K562 (cell line): ENCODE measurements around the gene CNOT6L. TPM values are rescaled to one million over a fixed set of nuclear protein-coding genes. Genes with fewer than 3 reads are reported as not detected.

Source experiments
- ATAC-seq: fragments of 200-7000 bp; cut with Tn5 transposase; 3 replicates; pipeline ENCODE4 v1.9.1; 2020; ENCODE audit warnings: moderate library complexity
- BruUV-seq: library from RNA; stranded (reverse); fragments of 400-500 nt; replicated peaks from 2 replicates; lab custom pipeline; 2021; lab: Mats Ljungman, UMichigan
- CTCF ChIA-PET: fragments of 300-600 bp; formaldehyde crosslinking; extraction: SDS; loops from one replicate; lab custom pipeline; 2021; ENCODE audit warnings: low intra/inter-chr PET ratio; lab: Yijun Ruan, JAX
- POLR2A ChIA-PET: fragments of 300-600, 350-650 bp; sonication (Branson Sonifier 250); formaldehyde crosslinking; extraction: SDS; loops from one replicate; lab custom pipeline; 2021; ENCODE audit warnings: antibody characterized with exemption, inconsistent platforms; lab: Yijun Ruan, JAX
- DNase-seq, 4 experiments: peaks; one replicate each; pipeline versions ENCODE4 v3.0.0 to v3.0.0-alpha.2; 2011 to 2018; ENCODE audit warnings: low spot score in 3 of 4, mixed read lengths in 3 of 4; ENCODE audit errors: extremely low read depth in 1 of 4
- FAIRE-seq: peaks from 2 replicates; lab custom pipeline; 2011; peaks lifted over from hg19 to GRCh38; lab: Jason Lieb, UNC
- H2AFZ ChIP-seq: 2 replicates; pipeline ENCODE4 v1.6.0; 2011; ENCODE audit warnings: low read depth, low read length, control low read depth, inconsistent platforms
- H3K27ac ChIP-seq: fragments of 200-600 bp; 3 replicates; pipeline ENCODE4 v1.8.0; 2011; ENCODE audit warnings: low read depth, mild to moderate bottlenecking, control low read depth, inconsistent platforms, low read length, moderate library complexity, mixed read lengths; ENCODE audit errors: extremely low read depth
- H3K27me3 ChIP-seq, 2 experiments: fragments of 300-600 bp in 1 of 2; 2 replicates in 1 of 2; 3 replicates in 1 of 2; pipeline versions ENCODE4 v1.6.0 to v1.8.0; 2011; ENCODE audit warnings: inconsistent platforms in 2 of 2, low read length in 2 of 2, mild to moderate bottlenecking in 1 of 2, mixed read lengths in 1 of 2, moderate library complexity in 1 of 2; ENCODE audit not compliant: control insufficient read depth in 2 of 2, insufficient read depth in 2 of 2
- H3K36me3 ChIP-seq: fragments of 300-600 bp; 3 replicates; pipeline ENCODE4 v1.8.0; 2011; ENCODE audit warnings: mild to moderate bottlenecking, low read length, inconsistent platforms; ENCODE audit not compliant: control insufficient read depth, insufficient read depth
- H3K4me1 ChIP-seq, 2 experiments: fragments of 200-600 bp in 1 of 2; replicated peaks in 1 of 2; 2 replicates in 1 of 2; 3 replicates in 1 of 2; pipeline versions ENCODE4 v1.5.1 to v1.8.0; 2011; ENCODE audit warnings: inconsistent platforms in 2 of 2, low read length in 2 of 2, mild to moderate bottlenecking in 1 of 2, mixed read lengths in 1 of 2, moderate library complexity in 1 of 2; ENCODE audit not compliant: control insufficient read depth in 2 of 2, insufficient read depth in 2 of 2
- H3K4me2 ChIP-seq: 2 replicates; pipeline ENCODE4 v1.6.1; 2011; ENCODE audit warnings: low read length, control low read depth, inconsistent platforms, mixed read lengths; ENCODE audit not compliant: insufficient read depth
- H3K4me3 ChIP-seq: fragments of 200-600 bp; sonication (generic), shearing (Covaris generic); 2 replicates; pipeline ENCODE4 v1.5.1; 2016; ENCODE audit warnings: control low read depth, inconsistent platforms
- H3K79me2 ChIP-seq: fragments of 200-600 bp; 3 replicates; pipeline ENCODE4 v1.8.0; 2011; ENCODE audit warnings: low read length, inconsistent platforms; ENCODE audit not compliant: control insufficient read depth, insufficient read depth
- H3K9ac ChIP-seq, 2 experiments: 2 replicates each; pipeline versions ENCODE4 v1.6.0 to v1.6.1; 2011; ENCODE audit warnings: low read depth in 2 of 2, low read length in 2 of 2, control low read depth in 1 of 2, inconsistent platforms in 1 of 2, mild to moderate bottlenecking in 1 of 2, mixed read lengths in 1 of 2; ENCODE audit not compliant: insufficient read depth in 1 of 2
- H3K9me1 ChIP-seq: one replicate; pipeline ENCODE4 v1.6.0; 2011; ENCODE audit warnings: inconsistent platforms, mild to moderate bottlenecking, low read length, moderate library complexity; ENCODE audit not compliant: control insufficient read depth, insufficient read depth
- H3K9me3 ChIP-seq: replicated peaks from 2 replicates; pipeline ENCODE4 v1.5.1; 2011; ENCODE audit warnings: low read depth, low read length, inconsistent platforms; ENCODE audit not compliant: control insufficient read depth, insufficient read depth
- H4K20me1 ChIP-seq: replicated peaks from 2 replicates; pipeline ENCODE4 v1.6.1; 2011; ENCODE audit warnings: low read length, inconsistent platforms, mixed read lengths; ENCODE audit not compliant: control insufficient read depth, insufficient read depth
- ARID1B ChIP-seq: fragments of 450-650 bp; IDR thresholded peaks from 2 replicates; pipeline ENCODE4 v1.6.1; 2016; ENCODE audit warnings: antibody characterized with exemption, mild to moderate bottlenecking, inconsistent platforms
- DIDO1 ChIP-seq: fragments of 450-650 bp; IDR thresholded peaks from 2 replicates; pipeline ENCODE4 v1.6.1; 2016; ENCODE audit warnings: low read depth, missing biosample characterization, missing genetic modification characterization
- E2F3 ChIP-seq: fragments of 250-450 bp; sonication (Bioruptor Pico); IDR thresholded peaks from 2 replicates; pipeline ENCODE4 v1.4.0; 2020; ENCODE audit warnings: mild to moderate bottlenecking
- ETS1 ChIP-seq: conservative IDR thresholded peaks from 2 replicates; pipeline ENCODE4 v1.6.1; 2011; ENCODE audit warnings: low read depth, mild to moderate bottlenecking, low read length; ENCODE audit not compliant: control insufficient read depth
- HMBOX1 ChIP-seq: sonication (generic); IDR thresholded peaks from 2 replicates; pipeline ENCODE4 v1.6.1; 2016
- MXD1 ChIP-seq: fragments of 250-450 bp; sonication (Bioruptor Pico); IDR thresholded peaks from 2 replicates; pipeline ENCODE4 v1.8.0; 2021; ENCODE audit warnings: borderline replicate concordance, mild to moderate bottlenecking, moderate library complexity; ENCODE audit not compliant: poor library complexity, severe bottlenecking
- NFIC ChIP-seq: fragments of 450-650 bp; IDR thresholded peaks from 2 replicates; pipeline ENCODE4 v1.6.1; 2017; ENCODE audit warnings: mild to moderate bottlenecking, inconsistent platforms
- NFIX ChIP-seq: fragments of 250-450 bp; sonication (Bioruptor Pico); IDR thresholded peaks from 2 replicates; pipeline ENCODE4 v1.4.0; 2020; ENCODE audit warnings: low read depth, mild to moderate bottlenecking, moderate library complexity
- PCBP1 ChIP-seq: fragments of 200-400 bp; formaldehyde crosslinking; IDR thresholded peaks from 2 replicates; pipeline ENCODE4 v1.6.1; 2018; ENCODE audit warnings: mild to moderate bottlenecking, low read depth, low read length; ENCODE audit not compliant: poor library complexity, severe bottlenecking
- SMARCE1 ChIP-seq: fragments of 450-650 bp; IDR thresholded peaks from 2 replicates; pipeline ENCODE4 v1.7.1; 2016; ENCODE audit warnings: mild to moderate bottlenecking
- TFAM ChIP-seq: fragments of 250-450 bp; sonication (Bioruptor Pico); conservative IDR thresholded peaks from 2 replicates; pipeline ENCODE4 v1.5.0; 2021; ENCODE audit warnings: mild to moderate bottlenecking, moderate library complexity
- ZNF316 ChIP-seq: fragments of 450-650 bp; IDR thresholded peaks from 2 replicates; pipeline ENCODE4 v1.6.1; 2016
- ZNF75A ChIP-seq: fragments of 450-650 bp; formaldehyde crosslinking; IDR thresholded peaks from 2 replicates; pipeline ENCODE4 v1.4.0; 2020; ENCODE audit warnings: mild to moderate bottlenecking
- WGBS: fragments of 100-300 bp; shearing (Covaris generic); methylation state at CpG from one replicate; pipeline ENCODE4 v1.1.6; 2016; ENCODE audit warnings: low coverage, mixed read lengths; ENCODE audit not compliant: insufficient coverage; ENCODE audit errors: missing lambda C conversion rate; 5-methylcytosine and 5-hydroxymethylcytosine counted together
- in situ Hi-C: fragments of 300-500 bp; cut with MboI; formaldehyde crosslinking; loops from 4 replicates; pipeline ENCODE4 v1.15.0; 2018; ENCODE audit warnings: inconsistent platforms, mixed read lengths
- intact Hi-C: fragments of 100-400 bp; cut with micrococcal nuclease; formaldehyde crosslinking; loops from 2 replicates; pipeline ENCODE4 v1.14.2; 2022
- polyA plus RNA-seq, 8 experiments: library from polyadenylated mRNA; depleted of rRNA in 4 of 8; stranded (reverse) in 5 of 8; unstranded in 3 of 8; fragments of >200 nt; fragmentation: Nextera tagmentation in 2 of 8; fragmentation: Illumina TruSeq in 1 of 8; extraction: Ambion mirVana in 2 of 8; extraction: Trizol in 1 of 8; gene quantifications; 2 replicates each; pipeline versions ENCODE4 v1.2.1 to v1.2.3, GENCODE V29; 2011 to 2014; ENCODE audit warnings: inconsistent platforms in 1 of 8, missing spikeins in 1 of 8
- total RNA-seq, 7 experiments: library from RNA; depleted of rRNA in 6 of 7; stranded (reverse); fragments of >200 nt in 6 of 7; fragmentation: Illumina TruSeq in 2 of 7; extraction: Trizol in 2 of 7; gene quantifications; 2 replicates each; pipeline versions ENCODE4 v1.2.1 to v1.2.3, GENCODE V29; 2011 to 2021; ENCODE audit warnings: low replicate concordance in 1 of 7
- TF ChIP-seq, protein P1 (sequence below): sonication (generic); formaldehyde crosslinking; IDR thresholded peaks from 2 replicates; pipeline ENCODE4 v1.8.1; 2023; ENCODE audit warnings: mild to moderate bottlenecking, missing genetic modification reagents
- TF ChIP-seq, protein P2 (sequence below), 2 experiments: fragments of 450-650 bp in 1 of 2; sonication (generic) in 1 of 2; formaldehyde crosslinking; conservative IDR thresholded peaks; 2 replicates each; pipeline versions ENCODE4 v1.4.0 to v1.8.1; 2020 to 2022; ENCODE audit warnings: mild to moderate bottlenecking in 1 of 2, missing genetic modification reagents in 1 of 2

Gene CNOT6L
- total and polyA plus RNA-seq, 9 of the 15 experiments (the other 6 are each of a cell fraction or from before 2014, with no cell fraction given): 3.7 to 27.9 (median 6.5) TPM

GRCh38 chr4:77859256-77859655 lies 40.1 kb upstream of the CNOT6L start (continued):
- TF ChIP-seq, protein P1, sequence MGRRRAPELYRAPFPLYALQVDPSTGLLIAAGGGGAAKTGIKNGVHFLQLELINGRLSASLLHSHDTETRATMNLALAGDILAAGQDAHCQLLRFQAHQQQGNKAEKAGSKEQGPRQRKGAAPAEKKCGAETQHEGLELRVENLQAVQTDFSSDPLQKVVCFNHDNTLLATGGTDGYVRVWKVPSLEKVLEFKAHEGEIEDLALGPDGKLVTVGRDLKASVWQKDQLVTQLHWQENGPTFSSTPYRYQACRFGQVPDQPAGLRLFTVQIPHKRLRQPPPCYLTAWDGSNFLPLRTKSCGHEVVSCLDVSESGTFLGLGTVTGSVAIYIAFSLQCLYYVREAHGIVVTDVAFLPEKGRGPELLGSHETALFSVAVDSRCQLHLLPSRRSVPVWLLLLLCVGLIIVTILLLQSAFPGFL: no peak
- TF ChIP-seq NFIC (peak; percentile 98), NFIX (CRISPR knock-in tag) (peak; percentile 95)

- Histone ChIP-seq H3K9me1 (no peaks in the 10 kb centered on the region), H3K27ac (no peak overlapping the region), H4K20me1 (no peaks in the 10 kb centered on the region), H3K36me3 (no peaks in the 10 kb centered on the region), H2AFZ (peak overlapping the region; percentile 20; the same call in 1 of the 2 replicates), H3K9ac (no peak overlapping the region), H3K4me1 (no peaks in the 10 kb centered on the region; a peak in 2 of 5 replicates), H3K9me3 (no peaks in the 10 kb centered on the region), H3K27me3 (no peaks in the 10 kb centered on the region), H3K4me3 (no peak overlapping the region), H3K4me2 (no peak overlapping the region), H3K79me2 (no peaks in the 10 kb centered on the region)
- 37% methylated on average over 1 of the region's 1 CpG for WGBS
- POLR2A ChIA-PET: interaction anchor here (0.7 to 1.8 kb wide), 3 partner anchors 29 to 728 kb away, joined by 3 to 5 read pairs (median 4); no protein-coding TSS in a partner anchor
- no TSS peak for BruUV-seq
- intact Hi-C loops (no loop called here), in situ Hi-C loops (no loop called here)
- DNase-seq (no peak), FAIRE-seq (no peak), ATAC-seq (no peak)
- CTCF ChIA-PET: no interaction called here
- TF ChIP-seq, protein P2, sequence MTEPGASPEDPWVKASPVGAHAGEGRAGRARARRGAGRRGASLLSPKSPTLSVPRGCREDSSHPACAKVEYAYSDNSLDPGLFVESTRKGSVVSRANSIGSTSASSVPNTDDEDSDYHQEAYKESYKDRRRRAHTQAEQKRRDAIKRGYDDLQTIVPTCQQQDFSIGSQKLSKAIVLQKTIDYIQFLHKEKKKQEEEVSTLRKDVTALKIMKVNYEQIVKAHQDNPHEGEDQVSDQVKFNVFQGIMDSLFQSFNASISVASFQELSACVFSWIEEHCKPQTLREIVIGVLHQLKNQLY (CRISPR knock-in tag; conservative IDR thresholded peaks at IDR 0.05): no peak
- TF ChIP-seq SMARCE1 (no peak), DIDO1 (tag) (no peak), E2F3 (CRISPR knock-in tag) (no peak), ARID1B (no peak), TFAM (CRISPR knock-in tag) (no peak), MXD1 (CRISPR knock-in tag) (no peak), PCBP1 (no peak), ZNF75A (no peak), HMBOX1 (no peak), ZNF316 (no peak), ETS1 (no peak)
These were observed 37.0 kb upstream of the CNOT6L start for GRCh38 chr4:77856152-77856551.
